ENCODE results near the gene DYNLL2.

DNA sequence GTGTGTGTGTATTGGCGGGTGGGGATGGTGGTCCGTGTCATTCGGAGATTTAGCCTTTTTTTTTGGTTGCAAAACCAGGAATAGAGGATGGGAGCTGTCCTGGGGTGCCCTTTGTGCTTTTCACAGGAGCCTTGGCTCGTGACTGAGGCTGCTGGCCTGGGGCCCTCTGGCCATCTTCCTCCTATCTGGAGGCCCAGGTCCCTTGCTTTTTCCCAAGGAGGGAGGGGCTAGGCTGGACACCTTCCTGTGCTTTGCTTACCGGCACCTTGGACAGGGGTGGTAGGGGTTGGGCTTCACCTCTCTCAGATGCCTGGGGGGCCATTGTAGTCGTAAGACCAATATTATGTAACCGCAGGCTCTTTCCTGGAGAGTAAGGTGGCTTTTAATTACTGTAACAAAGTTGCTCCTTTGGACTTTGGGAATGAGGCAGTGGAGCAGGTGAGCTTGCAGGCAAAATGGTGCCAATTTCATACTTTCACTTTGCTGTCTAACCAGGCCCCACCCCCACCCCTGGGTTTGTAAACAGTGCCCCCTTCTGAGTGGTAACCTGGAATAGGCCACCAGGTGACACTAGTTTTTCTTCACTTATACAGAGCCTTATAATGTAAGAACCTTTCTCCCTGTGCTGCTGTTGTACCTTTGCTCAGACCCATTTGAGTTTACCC is 1.2 kb downstream of the DYNLL2 start:
- TF ChIP-seq POLR2AphosphoS5 (IDR thresholded peaks at IDR 0.05; ENCODE audit: low read depth, low read length) (no peak), POLR2A (IDR thresholded peaks at IDR 0.05; ENCODE audit: low read depth, low read length) (no peak), TAF1 (IDR thresholded peaks at IDR 0.05; ENCODE audit: borderline replicate concordance, low read depth, low read length) (no peak)

All from GM12892 (cell line).